ENCODE measurements around the gene ST6GALNAC1.

Gene ST6GALNAC1, protein sequence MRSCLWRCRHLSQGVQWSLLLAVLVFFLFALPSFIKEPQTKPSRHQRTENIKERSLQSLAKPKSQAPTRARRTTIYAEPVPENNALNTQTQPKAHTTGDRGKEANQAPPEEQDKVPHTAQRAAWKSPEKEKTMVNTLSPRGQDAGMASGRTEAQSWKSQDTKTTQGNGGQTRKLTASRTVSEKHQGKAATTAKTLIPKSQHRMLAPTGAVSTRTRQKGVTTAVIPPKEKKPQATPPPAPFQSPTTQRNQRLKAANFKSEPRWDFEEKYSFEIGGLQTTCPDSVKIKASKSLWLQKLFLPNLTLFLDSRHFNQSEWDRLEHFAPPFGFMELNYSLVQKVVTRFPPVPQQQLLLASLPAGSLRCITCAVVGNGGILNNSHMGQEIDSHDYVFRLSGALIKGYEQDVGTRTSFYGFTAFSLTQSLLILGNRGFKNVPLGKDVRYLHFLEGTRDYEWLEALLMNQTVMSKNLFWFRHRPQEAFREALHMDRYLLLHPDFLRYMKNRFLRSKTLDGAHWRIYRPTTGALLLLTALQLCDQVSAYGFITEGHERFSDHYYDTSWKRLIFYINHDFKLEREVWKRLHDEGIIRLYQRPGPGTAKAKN

DNA sequence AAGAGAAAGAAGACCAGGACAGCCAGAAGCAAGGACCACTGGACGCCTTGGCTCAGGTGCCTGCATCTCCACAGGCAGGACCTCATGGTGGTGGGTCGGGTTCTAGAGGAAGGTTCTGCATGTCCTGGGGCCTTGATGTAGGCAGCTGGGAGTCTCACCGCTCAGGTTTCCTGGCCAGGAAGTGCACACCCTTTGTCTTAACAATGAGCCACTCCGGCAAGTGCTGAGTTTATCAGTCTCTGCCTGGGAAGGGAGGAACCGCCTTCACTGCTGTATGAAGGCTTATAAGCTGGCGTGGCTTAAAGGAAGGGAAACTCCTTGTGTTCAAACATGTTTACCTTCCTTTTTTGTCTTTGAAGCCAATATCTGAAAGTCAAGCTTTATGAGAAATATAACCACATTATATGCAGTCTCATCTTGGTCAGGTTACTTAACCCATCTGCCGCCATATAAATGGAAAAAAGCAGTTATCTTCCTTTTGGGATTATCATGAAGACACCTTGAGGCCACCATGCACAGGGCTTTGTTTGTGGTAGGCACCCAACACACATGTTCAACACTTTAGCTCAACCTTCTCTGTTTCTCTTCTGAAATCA, at the start of gene ST6GALNAC1:
TSS of gene ST6GALNAC1 (minus strand) at position 205 of the 596 bp plus-strand sequence. CDS start at position 86, 119 bp downstream.
- no peak within 1 kb of the TSS for H3K4me3 ChIP-seq (replicated peaks; ENCODE audit: low read depth, low read length)
- DNase-seq (ENCODE audit: low read depth), result peak; percentile 52
- TF ChIP-seq, protein P1, sequence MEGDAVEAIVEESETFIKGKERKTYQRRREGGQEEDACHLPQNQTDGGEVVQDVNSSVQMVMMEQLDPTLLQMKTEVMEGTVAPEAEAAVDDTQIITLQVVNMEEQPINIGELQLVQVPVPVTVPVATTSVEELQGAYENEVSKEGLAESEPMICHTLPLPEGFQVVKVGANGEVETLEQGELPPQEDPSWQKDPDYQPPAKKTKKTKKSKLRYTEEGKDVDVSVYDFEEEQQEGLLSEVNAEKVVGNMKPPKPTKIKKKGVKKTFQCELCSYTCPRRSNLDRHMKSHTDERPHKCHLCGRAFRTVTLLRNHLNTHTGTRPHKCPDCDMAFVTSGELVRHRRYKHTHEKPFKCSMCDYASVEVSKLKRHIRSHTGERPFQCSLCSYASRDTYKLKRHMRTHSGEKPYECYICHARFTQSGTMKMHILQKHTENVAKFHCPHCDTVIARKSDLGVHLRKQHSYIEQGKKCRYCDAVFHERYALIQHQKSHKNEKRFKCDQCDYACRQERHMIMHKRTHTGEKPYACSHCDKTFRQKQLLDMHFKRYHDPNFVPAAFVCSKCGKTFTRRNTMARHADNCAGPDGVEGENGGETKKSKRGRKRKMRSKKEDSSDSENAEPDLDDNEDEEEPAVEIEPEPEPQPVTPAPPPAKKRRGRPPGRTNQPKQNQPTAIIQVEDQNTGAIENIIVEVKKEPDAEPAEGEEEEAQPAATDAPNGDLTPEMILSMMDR (IDR thresholded peaks at IDR 0.05; ENCODE audit: low read length, missing control alignments), result no peak

DNA sequence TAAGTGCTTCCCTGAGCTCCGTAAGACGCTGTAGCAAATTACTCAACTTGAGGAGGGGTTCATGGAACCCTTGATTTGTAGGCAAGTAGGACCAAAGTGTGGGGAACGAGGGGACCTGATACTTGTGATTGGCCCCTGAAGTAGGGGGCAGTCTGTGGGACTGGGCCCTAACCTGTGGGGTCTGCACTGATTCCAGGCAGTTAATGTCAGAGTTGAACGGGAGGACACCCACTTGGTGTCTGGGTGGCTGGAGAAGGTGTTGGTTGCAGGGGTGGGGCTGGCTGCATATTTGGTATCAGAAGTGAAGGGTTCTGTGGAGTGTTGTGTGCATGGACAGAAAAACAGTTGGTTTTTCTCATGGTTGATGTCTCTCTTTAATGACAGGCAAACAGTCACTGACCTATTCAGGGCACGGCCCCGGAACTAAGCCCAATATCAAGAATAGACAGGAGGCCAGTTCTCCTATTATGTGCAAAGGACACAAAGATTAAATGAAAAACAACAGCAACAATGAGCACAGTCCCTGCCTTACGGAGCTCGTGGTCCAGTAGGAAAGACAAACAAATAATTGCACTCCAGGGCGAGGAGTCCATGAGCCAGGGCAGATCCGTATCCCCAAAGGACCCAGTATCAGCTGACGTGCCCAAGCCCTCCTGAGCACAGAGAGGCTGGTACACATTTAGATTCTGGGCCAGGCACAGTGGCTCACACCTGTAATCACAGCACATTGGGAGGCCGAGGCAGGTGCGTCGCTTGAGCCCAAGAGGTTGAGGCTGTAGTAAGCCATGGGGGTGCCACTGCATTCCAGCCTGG, 48.0 kb upstream of the ST6GALNAC1 start:
- TF ChIP-seq, protein P1 (IDR thresholded peaks at IDR 0.05; ENCODE audit: low read length, missing control alignments), result no peak
- no peak for DNase-seq (ENCODE audit: low read depth)
- no peak overlapping the region for H3K4me3 ChIP-seq (replicated peaks; ENCODE audit: low read depth, low read length)

DNA sequence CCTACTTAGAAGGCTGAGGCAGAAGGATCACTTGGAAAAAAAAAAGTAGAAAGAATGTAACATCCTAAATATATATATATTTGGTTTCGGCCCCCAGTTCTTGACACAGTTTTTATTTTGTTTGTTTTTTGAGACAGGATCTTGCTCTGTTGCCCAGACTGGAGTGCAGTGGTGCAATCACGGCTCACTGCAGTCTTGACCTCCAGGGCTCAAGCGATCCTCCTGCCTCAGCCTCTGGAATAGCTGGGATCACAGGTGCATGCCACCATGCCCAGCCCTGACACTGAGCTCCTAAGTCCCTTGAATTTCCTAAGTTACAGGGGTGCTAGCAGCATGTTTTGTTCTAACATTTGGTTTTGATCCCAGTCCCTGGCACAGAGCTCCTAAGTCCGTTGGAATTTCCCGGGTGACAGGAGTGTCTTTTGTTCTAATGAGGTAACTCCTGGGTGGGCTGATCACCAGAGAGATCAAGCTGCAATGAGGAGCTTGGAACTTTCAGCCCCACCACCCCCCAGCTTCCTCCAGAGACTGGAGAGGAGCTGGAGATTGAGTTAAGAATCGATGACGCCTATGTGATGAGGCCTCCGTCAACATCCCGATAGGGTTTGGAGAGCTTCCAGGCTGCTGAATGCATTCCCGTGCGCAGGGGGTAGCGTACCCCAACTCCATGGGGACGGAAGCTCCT, 47.2 kb upstream of the ST6GALNAC1 start:
- TF ChIP-seq, protein P1 (IDR thresholded peaks at IDR 0.05; ENCODE audit: low read length, missing control alignments), result no peak
- no peak overlapping the region for H3K4me3 ChIP-seq (replicated peaks; ENCODE audit: low read depth, low read length)
- no peak for DNase-seq (ENCODE audit: low read depth)

DNA sequence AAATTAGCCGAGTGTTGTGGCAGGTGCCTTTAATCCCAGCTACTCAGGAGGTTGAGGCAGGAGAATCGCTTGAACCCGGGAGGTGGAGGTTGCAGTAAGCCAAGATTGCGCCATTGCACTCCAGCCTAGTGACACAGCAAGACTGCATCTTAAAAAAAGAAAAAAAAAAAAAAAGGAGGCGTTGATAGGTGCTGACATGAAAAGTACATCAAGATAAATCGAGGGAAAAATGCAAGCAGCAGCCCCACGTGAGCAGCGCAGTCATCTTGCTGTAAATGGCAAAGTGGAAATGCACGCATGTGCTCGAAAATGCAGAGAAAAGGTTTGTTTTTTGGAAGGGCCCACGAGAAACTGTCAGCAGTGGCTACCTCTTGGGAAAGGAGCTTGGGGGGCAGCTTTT, 46.3 kb upstream of the ST6GALNAC1 start:
- TF ChIP-seq, protein P1 (IDR thresholded peaks at IDR 0.05; ENCODE audit: low read length, missing control alignments), result no peak
- no peak overlapping the region for H3K4me3 ChIP-seq (replicated peaks; ENCODE audit: low read depth, low read length)

DNA sequence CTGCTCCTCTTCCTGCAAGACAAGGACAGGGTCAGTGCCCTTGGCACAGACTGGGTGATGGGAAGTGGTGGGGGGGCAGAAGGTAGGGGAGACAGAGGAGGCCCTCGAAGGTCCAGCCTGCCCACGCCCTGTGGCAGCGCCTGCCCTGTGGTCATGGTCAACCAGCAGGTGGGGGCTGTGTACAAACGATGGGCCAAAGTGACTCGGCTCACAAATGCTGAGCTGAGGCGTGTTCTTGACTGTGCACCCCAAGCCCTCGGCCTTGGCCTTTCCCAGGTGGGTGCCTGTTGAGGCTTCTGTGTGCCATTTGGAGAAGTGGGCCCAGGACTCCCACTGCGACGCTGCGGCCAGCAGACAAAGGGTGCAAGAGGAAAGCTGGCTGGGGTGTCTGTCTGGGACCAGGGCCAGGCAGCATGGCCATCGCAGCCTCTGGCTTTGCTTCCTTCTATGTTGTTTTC, 44.6 kb upstream of the ST6GALNAC1 start:
- TF ChIP-seq, protein P1 (IDR thresholded peaks at IDR 0.05; ENCODE audit: low read length, missing control alignments), result peak; percentile 2
- H3K4me3 ChIP-seq (replicated peaks; ENCODE audit: low read depth, low read length), result no peak overlapping the region
- DNase-seq (ENCODE audit: low read depth), result no peak

More for the DNA sequence above, 46.3 kb upstream of the ST6GALNAC1 start:
- no peak for DNase-seq (ENCODE audit: low read depth)

Measured in fibroblast of pulmonary artery (primary cell).